Caki2 (cell line): ENCODE results near the gene KRTDAP. TPM values are rescaled to one million over a fixed set of nuclear protein-coding genes. Genes with fewer than 3 reads are reported as not detected.
"Not testable (repeated sequence)": the region's sequence is repeated elsewhere in the genome, so short reads cannot be mapped to it uniquely, and the experiment has no call there.

Source experiments
- DNase-seq: peaks from one replicate; pipeline ENCODE4 v3.0.0-alpha.2; 2015; ENCODE audit warnings: low read depth
- in situ Hi-C: cut with HindIII; loops from 2 replicates; pipeline ENCODE4 v1.10.0; 2016; ENCODE audit warnings: low sequenced_read_pairs, low pct_unique_long_range_greater_than_20kb, mixed read lengths
- total RNA-seq: library from RNA; depleted of rRNA; stranded (reverse); fragments of >200 nt; shearing (Covaris generic); gene quantifications from 2 replicates; pipeline ENCODE4 v1.2.3, GENCODE V29; 2014; ENCODE audit warnings: low replicate concordance

Gene KRTDAP
- total RNA-seq, 1 experiment from 2014 or later, result not detected

GRCh38 chr19:35495107-35496064 is 5.1 kb upstream of the KRTDAP start:
- peak; percentile 69 for DNase-seq
- in situ Hi-C loops, result no loop called here

DNA sequence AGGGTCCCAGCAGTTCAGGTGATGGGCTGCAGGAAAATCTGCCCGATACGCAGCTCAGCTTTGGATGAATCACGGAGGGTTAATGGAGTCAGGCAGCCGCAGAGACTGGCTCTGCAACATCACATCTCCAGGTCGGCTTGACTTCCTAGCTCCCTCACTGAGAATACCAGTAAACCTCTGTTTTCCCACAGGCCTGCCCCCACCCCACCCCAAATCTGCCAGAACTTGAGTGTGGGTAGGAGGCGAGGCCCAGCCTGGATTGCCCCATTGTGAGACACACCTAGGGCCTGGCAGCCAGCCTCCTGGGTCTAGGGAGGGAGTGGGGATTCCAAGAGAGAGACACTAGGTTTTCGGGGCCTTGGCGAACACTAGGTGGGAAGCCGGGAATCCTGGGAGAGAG is 3.7 kb upstream of the KRTDAP start:
- DNase-seq, result no peak
- in situ Hi-C loops, result no loop called here

DNA sequence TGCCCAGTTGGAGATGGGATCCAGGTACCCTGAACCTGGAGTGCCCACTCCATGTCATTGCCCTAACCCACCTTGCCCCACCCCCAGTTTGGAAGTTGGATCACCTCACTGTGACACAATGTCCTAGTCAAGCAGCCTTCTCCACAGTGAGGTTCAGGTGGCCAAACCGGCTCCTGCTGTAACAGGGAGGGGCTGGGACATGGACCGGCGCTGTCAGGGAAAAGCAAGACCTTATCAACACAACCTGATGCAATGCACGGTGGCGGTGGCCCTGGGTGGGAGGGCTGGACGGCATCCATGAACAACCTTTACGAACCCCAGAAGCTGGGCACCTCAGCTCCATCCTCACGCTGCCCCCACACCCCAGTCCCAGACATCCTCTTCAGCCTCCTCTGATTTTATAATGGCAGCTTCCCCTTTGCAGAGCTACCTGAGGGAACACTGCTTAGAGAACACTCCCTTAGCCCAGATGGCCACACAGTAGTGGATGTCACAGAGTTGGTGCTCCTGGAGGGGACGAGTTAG is 1.6 kb upstream of the KRTDAP start:
- no peak for DNase-seq
- in situ Hi-C loops, result no loop called here

DNA sequence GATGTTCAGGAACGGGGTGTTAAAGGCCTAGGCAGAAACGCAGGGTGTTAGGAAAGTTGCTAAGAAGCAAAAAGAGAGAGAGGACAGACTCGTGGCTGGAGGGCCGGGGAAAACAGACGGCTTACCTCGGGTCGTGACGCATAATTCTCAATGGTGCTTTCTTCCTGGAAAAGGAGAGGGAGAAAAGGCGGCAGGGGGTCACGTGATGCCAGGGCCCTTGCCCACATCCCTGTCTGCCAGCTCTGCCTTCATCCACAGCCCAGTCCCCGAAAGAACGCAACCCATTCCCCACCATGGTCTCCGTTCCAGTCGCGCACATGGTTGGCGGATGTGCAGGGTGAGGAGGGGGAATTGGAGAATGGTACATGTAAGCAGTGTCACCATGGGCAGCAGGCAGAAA is 1.6 kb downstream of the KRTDAP start:
- in situ Hi-C loops, result no loop called here
- DNase-seq, result no peak

GRCh38 chr19:35487656-35488182 is 2.5 kb downstream of the KRTDAP start:
- no peak for DNase-seq
- in situ Hi-C loops, result no loop called here

DNA sequence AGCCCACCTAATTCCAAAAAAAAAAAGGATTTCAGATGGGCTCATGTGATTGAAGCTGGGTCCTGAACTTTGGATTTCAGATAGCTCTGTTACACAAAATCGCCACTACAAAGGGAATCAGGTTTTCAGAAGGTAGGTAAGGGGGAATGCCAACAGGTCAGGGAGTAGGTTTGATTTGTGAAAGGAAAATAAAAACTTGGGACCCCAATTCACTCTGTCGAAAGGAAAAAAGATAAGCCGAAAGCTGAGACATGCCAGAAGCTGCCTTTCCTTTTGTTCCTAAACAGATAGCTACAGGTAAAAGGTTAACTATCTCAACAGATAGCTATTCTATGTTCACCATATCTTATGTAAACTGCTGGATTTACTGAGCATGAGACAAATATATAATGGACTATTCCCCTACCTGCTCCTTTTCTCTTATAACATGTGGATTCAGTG is 4.0 kb downstream of the KRTDAP start:
- in situ Hi-C loops, result no loop called here

GRCh38 chr19:35484252-35485036 is 5.8 kb downstream of the KRTDAP start:
- DNase-seq, result no peak
- in situ Hi-C loops, result no loop called here

More for the DNA sequence above, 4.0 kb downstream of the KRTDAP start:
- no peak for DNase-seq

DNA sequence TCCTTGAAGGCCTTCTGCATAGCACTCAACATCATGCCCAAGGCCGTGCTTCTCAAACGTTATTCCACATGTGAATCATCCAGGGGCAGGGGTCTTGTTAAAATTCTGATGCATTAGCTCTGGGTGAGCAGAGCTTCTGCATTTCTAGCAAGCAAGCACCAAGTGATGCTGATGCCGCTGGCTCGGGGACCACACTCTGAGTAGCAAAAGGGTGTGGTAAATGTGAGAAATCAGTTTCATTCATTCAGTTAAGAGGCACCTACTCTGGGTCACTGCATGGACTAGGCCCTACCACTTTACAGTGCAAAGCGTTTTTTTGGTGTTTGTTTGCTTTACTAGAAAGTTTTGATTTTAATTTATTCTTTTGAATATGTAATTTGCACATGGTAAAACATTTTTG is 7.2 kb downstream of the KRTDAP start:
- in situ Hi-C loops, result no loop called here

DNA sequence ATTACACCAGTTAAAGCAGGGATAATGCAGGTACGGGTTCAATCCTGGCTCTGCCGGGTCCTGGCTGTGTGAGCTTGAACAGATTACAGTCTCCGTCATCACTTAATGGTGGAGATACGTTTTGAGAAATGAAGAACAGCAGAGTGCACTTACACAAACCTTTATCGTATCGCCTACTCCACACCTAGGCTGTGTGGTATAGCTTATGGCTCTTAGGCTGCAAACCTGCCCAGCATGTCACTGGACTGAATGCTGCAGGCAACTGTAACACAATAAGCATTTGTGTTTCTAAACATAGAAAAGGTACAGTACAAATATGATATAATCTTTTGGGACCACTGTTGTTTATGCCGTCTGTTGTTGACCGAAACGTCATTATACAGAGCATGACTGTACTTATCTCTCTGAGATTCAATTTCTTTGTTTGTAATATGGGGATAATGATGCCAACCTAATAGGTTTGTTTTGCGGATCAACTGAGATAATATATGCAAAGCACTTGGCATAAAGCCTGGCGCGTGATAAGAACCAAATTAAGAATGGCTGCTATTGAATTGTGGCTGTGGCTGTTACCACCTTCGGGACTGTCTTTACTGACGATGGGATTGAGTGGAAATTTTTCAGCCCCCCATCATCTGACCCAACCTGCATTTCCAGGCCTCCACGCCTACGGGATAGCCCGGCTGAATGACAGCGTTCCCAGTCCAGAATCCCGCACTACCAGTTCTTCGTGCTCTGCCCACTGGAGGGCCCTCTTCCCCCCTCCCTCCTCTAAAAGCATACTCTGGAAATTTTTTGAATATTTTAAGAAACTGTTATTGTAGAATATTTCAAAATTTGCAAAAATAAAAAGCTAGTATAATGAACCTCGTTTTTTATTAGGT is 11.2 kb downstream of the KRTDAP start:
- no peak for DNase-seq
- in situ Hi-C loops, result no loop called here

More for the DNA sequence above, 7.2 kb downstream of the KRTDAP start:
- no peak for DNase-seq

- in situ Hi-C loops, result no loop called here
- no peak for DNase-seq
Observed at GRCh38 chr19:35476149-35476548, 14.1 kb downstream of the KRTDAP start.

DNA sequence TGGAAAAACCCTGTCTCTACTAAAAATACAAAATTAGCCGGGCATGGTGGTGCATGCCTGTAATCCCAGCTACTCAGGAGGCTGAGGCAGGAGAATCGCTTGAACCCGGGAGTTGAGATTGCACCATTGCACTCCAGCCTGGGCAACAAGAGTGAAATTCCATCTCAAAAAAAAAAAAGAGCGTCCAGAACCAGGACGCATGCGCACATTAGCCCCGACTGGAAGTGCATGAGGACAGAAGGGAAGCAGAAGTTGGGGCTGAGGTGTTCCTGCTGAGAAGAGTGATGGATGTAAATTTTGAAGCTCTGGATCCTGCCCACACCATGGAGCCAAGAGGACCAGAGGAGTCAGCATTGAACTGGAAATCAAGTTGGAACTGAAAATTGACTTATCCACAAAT is 15.7 kb downstream of the KRTDAP start:
- in situ Hi-C loops, DNase-seq: not testable (repeated sequence)

DNA sequence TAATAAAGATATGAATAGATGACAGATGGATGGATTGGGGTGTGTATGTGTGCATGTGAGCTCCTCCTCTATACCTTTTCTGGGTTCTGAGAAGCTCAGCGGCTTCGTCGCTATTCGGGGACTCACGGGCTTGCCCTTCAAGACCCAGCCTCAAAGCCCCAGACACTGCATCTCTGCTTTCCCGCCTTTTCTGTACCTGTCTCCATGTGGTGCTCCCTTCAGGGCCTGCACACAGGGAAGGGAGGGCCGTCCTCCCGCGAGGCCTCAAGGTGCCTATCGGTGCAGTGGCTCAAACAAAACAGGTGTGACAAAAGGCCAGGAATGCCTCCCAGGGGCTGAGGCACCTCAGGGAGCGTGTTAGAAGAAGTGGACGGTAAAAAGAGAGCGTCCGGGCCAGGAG is 16.2 kb downstream of the KRTDAP start:
- in situ Hi-C loops, result no loop called here

GRCh38 chr19:35471946-35472345 is 18.3 kb downstream of the KRTDAP start:
- in situ Hi-C loops, result no loop called here
- no peak for DNase-seq

More for the DNA sequence above, 16.2 kb downstream of the KRTDAP start:
- no peak for DNase-seq

DNA sequence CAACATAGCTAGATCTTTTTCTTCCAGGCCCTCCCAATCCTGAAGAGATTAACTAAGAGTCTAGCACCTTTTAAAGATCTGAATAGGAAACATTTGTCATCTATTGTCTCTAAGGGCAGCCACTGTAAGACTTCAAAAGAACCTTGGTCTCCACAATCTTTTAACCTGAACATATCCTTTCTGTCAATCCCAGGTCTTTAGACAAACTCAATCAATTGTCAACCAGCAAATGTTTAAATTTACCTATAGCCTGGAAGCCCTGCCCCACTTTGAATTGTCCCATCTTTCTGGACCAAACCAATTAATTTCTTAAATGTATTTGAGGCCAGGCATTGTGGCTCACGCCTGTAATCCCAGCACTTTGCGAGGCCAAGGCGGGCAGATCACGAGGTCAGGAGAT is 19.2 kb downstream of the KRTDAP start:
- in situ Hi-C loops, DNase-seq: not testable (repeated sequence)

- in situ Hi-C loops, result no loop called here
- DNase-seq, result no peak
Observed at GRCh38 chr19:35470128-35470527, 20.1 kb downstream of the KRTDAP start.

GRCh38 chr19:35468637-35469036 is 21.6 kb downstream of the KRTDAP start:
- peak; percentile 46 for DNase-seq
- in situ Hi-C loops, result no loop called here

- DNase-seq, result no peak
- in situ Hi-C loops, result no loop called here
Observed at GRCh38 chr19:35466259-35466658, 24.0 kb downstream of the KRTDAP start.

GRCh38 chr19:35462956-35463355 is 27.3 kb downstream of the KRTDAP start:
- DNase-seq, in situ Hi-C loops: not testable (repeated sequence)
